GM23338 (cell line): ENCODE data around the gene LMAN1L.

Source experiments
- CTCF ChIP-seq, 2 experiments: fragments of 200-600 bp in 1 of 2; sonication (generic) in 1 of 2; conservative IDR thresholded peaks; 2 replicates each; pipeline versions ENCODE4 v1.5.1 to v1.6.1; 2016 to 2017; ENCODE audit warnings: antibody characterized with exemption in 2 of 2, low read depth in 2 of 2, mild to moderate bottlenecking in 2 of 2, moderate library complexity in 1 of 2
- EZH2phosphoT487 ChIP-seq: fragments of 200-600 bp; sonication (generic); IDR thresholded peaks from one replicate; pipeline ENCODE4 v1.8.1; 2018; ENCODE audit warnings: antibody characterized with exemption; ENCODE audit not compliant: unreplicated experiment

- no peak for TF ChIP-seq CTCF (conservative IDR thresholded peaks at IDR 0.05; ENCODE audit: low read depth in 2 of 2)
- TF ChIP-seq EZH2phosphoT487: no peak
Observed at GRCh38 chr15:74831813-74832495, 19.3 kb downstream of the LMAN1L start.
